Activated CD8-positive, alpha-beta T cell treated with anti-CD3 and anti-CD28 coated beads for 36 hours (primary cell): ENCODE measurements around the gene CLK1. TPM values are rescaled to one million over a fixed set of nuclear protein-coding genes. Genes with fewer than 3 reads are reported as not detected.
A peak's percentile ranks its signal among the peaks of the same experiment; 100 is the strongest.
"Not testable (repeated sequence)": the region's sequence is repeated elsewhere in the genome, so short reads cannot be mapped to it uniquely, and the experiment has no call there.

Source experiments
- ATAC-seq: fragments of 200-7000 bp; cut with Tn5 transposase; one replicate; pipeline ENCODE4 v1.10.0; 2021; ENCODE audit warnings: mild to moderate bottlenecking, moderate library complexity
- CTCF ChIA-PET: fragments of 350-600 bp; sonication (Branson Sonifier 250); formaldehyde crosslinking; loops from one replicate; lab custom pipeline; 2021; ENCODE audit warnings: antibody characterized with exemption; lab: Charles Lee
- POLR2A ChIA-PET: fragments of 350-600 bp; sonication (Branson Sonifier 250); formaldehyde crosslinking; loops from one replicate; lab custom pipeline; 2021; ENCODE audit warnings: antibody characterized with exemption; lab: Charles Lee
- DNase-seq: peaks from one replicate; pipeline ENCODE4 v3.0.0-alpha.2; 2020
- H3K27ac Mint-ChIP-seq: one replicate; pipeline ENCODE4 v1.8.0; 2021; ENCODE audit warnings: mild to moderate bottlenecking, mixed read lengths
- H3K27me3 Mint-ChIP-seq: one replicate; pipeline ENCODE4 v1.8.0; 2021; ENCODE audit warnings: mixed read lengths
- H3K36me3 Mint-ChIP-seq: one replicate; pipeline ENCODE4 v1.8.0; 2021; ENCODE audit warnings: low read depth, mixed read lengths
- H3K4me1 Mint-ChIP-seq: one replicate; pipeline ENCODE4 v1.8.0; 2021; ENCODE audit warnings: low read depth, mixed read lengths
- H3K4me3 Mint-ChIP-seq: one replicate; pipeline ENCODE4 v1.8.0; 2021; ENCODE audit warnings: mild to moderate bottlenecking, moderate library complexity, mixed read lengths
- H3K9me3 Mint-ChIP-seq: one replicate; pipeline ENCODE4 v1.8.0; 2021; ENCODE audit warnings: mixed read lengths
- intact Hi-C: fragments of 100-400 bp; cut with micrococcal nuclease; formaldehyde crosslinking; loops from one replicate; pipeline ENCODE4 v1.10.0; 2022
- total RNA-seq, 2 experiments: library from RNA; stranded (reverse); gene quantifications; one replicate each; pipeline ENCODE4 v1.2.3, GENCODE V29; 2021
- TF ChIP-seq, protein P1 (sequence below): fragments of 200-600 bp; IDR thresholded peaks from one replicate; pipeline ENCODE4 v1.8.0; 2022; ENCODE audit warnings: antibody characterized with exemption, mild to moderate bottlenecking

CLK1 gene
- total RNA-seq, 2 experiments from 2014 or later: 121 to 122 TPM

- peaks cover 38% of the 10 kb centered on the region for H3K36me3 Mint-ChIP-seq
- peak; percentile 90 for DNase-seq
- no peaks in the 10 kb centered on the region for H3K9me3 Mint-ChIP-seq
- H3K4me3 Mint-ChIP-seq: no peak overlapping the region
- H3K27ac Mint-ChIP-seq: peak overlapping the region; percentile 72
- TF ChIP-seq, protein P1, sequence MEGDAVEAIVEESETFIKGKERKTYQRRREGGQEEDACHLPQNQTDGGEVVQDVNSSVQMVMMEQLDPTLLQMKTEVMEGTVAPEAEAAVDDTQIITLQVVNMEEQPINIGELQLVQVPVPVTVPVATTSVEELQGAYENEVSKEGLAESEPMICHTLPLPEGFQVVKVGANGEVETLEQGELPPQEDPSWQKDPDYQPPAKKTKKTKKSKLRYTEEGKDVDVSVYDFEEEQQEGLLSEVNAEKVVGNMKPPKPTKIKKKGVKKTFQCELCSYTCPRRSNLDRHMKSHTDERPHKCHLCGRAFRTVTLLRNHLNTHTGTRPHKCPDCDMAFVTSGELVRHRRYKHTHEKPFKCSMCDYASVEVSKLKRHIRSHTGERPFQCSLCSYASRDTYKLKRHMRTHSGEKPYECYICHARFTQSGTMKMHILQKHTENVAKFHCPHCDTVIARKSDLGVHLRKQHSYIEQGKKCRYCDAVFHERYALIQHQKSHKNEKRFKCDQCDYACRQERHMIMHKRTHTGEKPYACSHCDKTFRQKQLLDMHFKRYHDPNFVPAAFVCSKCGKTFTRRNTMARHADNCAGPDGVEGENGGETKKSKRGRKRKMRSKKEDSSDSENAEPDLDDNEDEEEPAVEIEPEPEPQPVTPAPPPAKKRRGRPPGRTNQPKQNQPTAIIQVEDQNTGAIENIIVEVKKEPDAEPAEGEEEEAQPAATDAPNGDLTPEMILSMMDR: peak; percentile 95
- H3K4me1 Mint-ChIP-seq: peaks cover 19% of the 10 kb centered on the region
- POLR2A ChIA-PET: interaction anchor here (0.6 to 1.6 kb wide), 4 partner anchors 12 to 246 kb away, joined by 3 to 4 read pairs (median 3); partner anchors contain the start of gene NIF3L1
- intact Hi-C loops: loop anchor here (1.0 to 5.0 kb wide), 3 partner anchors 166 to 331 kb away; no protein-coding TSS in a partner anchor
- CTCF ChIA-PET: interaction anchor here (0.6 to 7.2 kb wide), 39 partner anchors 10 to 410 kb away, joined by 3 to 70 read pairs (median 3); partner anchors contain the start of genes CASP10, HYCC2, NIF3L1 and ORC2
- H3K27me3 Mint-ChIP-seq: no peaks in the 10 kb centered on the region
- ATAC-seq: peak; percentile 100
Observed at GRCh38 chr2:200901459-200902072, 37.1 kb upstream of the CLK1 start.

- Mint-ChIP-seq H3K9me3 (no peaks in the 10 kb centered on the region), H3K27me3 (no peaks in the 10 kb centered on the region), H3K4me1 (peaks cover 19% of the 10 kb centered on the region), H3K4me3 (no peak overlapping the region), H3K36me3 (peaks cover 40% of the 10 kb centered on the region), H3K27ac (peak overlapping the region; percentile 53)
- ATAC-seq (no peak), DNase-seq (no peak)
- TF ChIP-seq, protein P1: no peak
- intact Hi-C loops: no loop called here
- ChIA-PET POLR2A (interaction anchor here (0.6 kb wide), 1 partner anchor 10 kb away, joined by 3 read pairs; the partner anchor contains the start of genes NIF3L1 and PPIL3), CTCF (interaction anchor here (1.0 to 1.3 kb wide), 3 partner anchors 169 to 258 kb away, joined by 3 to 4 read pairs (median 4); no protein-coding TSS in a partner anchor)
Observed at GRCh38 chr2:200899482-200899881, 35.0 kb upstream of the CLK1 start.

DNA sequence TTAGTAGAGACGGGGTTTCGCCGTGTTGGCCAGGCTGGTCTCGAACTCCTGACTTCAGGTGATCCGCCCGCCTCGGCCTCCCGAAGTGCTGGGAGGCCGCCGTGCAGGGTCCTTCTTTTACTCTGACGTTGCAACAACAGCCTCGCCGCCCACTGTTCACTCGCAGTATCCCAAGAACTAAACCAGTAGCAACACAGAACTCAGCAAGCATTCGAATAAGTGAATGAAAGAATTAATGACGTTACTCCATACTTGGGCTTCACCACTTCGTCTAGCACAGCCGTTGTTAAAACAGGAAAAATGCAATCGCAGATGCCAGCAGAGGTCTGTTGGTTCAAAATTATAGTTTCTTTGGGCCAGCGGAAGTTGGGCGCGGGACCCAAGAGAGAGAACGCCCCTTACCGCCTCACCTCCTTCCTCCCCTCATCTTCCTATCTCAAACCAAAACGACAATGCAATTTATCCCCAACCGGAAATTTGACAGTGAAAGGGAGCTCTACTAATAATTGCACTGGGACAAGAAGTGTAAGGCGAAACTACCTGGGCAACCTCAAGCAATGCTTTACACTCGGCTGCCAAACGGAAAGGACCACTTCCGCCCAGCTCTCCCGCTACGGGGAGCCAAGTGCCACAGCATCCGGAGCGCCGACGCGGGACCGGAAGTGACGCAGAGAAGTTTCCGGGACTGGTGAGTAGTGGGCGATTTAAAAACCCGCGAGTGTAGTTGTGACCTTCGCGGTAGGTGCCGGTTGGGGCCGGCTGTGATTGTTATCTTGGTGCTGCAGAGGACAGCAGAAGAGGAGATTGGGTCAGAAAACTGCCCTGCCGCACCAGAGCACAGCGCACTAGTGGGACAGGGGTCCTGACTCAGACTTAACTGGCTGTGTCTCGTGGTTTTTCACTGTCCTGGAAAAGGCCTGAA, 24.5 kb upstream of the CLK1 start, which contains the start of the genes NIF3L1 and PPIL3:
Gene NIF3L1, plus strand, starts transcription at position 668 of the 922 bp plus-strand sequence. CDS start 2,573 bp downstream, outside the sequence.
Gene PPIL3, minus strand, starts transcription at position 374 of the 922 bp plus-strand sequence. CDS start 1,462 bp downstream, outside the sequence.
- Mint-ChIP-seq H3K27me3 (no peaks in the 10 kb centered on the region), H3K36me3 (peaks cover 49% of the 10 kb centered on the region), H3K4me1 (peaks cover 46% of the 10 kb centered on the region), H3K4me3 (peak within 1 kb of the TSS; percentile 87), H3K9me3 (no peaks in the 10 kb centered on the region), H3K27ac (peak within 1 kb of the TSS; percentile 99)
- TF ChIP-seq, protein P1: no peak
- ChIA-PET POLR2A (interaction anchor here (0.7 to 2.1 kb wide), 26 partner anchors 9 to 371 kb away, joined by 3 to 54 read pairs (median 4); partner anchors contain the start of genes CASP8, CFLAR, CLK1 and HYCC2), CTCF (interaction anchor here (0.8 to 2.5 kb wide), 10 partner anchors 12 to 344 kb away, joined by 3 to 13 read pairs (median 6); partner anchors contain the start of genes CASP10 and ORC2)
- DNase-seq (peak; percentile 99), ATAC-seq (peak; percentile 83)
- intact Hi-C loops: loop anchor here (1.0 to 2.0 kb wide), 4 partner anchors 24 to 238 kb away; partner anchors contain the start of gene CLK1

- intact Hi-C loops, DNase-seq, H3K27me3 Mint-ChIP-seq, H3K4me3 Mint-ChIP-seq, H3K9me3 Mint-ChIP-seq, ATAC-seq: not testable (repeated sequence)
- ChIA-PET POLR2A (interaction anchor here (3.8 kb wide), 1 partner anchor 18 kb away, joined by 13 read pairs; the partner anchor contains the start of gene CLK1), CTCF (interaction anchor here (1.0 kb wide), 1 partner anchor 61 kb away, joined by 3 read pairs; no protein-coding TSS in a partner anchor)
- Mint-ChIP-seq H3K4me1 (peaks cover 24% of the 10 kb centered on the region), H3K27ac (peak overlapping the region; percentile 18), H3K36me3 (peaks cover 56% of the 10 kb centered on the region)
Observed at GRCh38 chr2:200881715-200882249, 17.3 kb upstream of the CLK1 start.
